Endothelial cell (in vitro differentiated cells): ENCODE results near the gene ITGAD. TPM values are rescaled to one million over a fixed set of nuclear protein-coding genes. Genes with fewer than 3 reads are reported as not detected.

Experiments used
- DNase-seq: peaks from one replicate; pipeline ENCODE4 v3.0.0; 2021; ENCODE audit warnings: low spot score
- H3K27ac Mint-ChIP-seq: one replicate; pipeline ENCODE4 v1.8.0; 2021; ENCODE audit warnings: mixed read lengths, inconsistent platforms; ENCODE audit not compliant: unreplicated experiment
- H3K27me3 Mint-ChIP-seq: one replicate; pipeline ENCODE4 v1.8.0; 2021; ENCODE audit warnings: mild to moderate bottlenecking, moderate library complexity, mixed read lengths, inconsistent platforms; ENCODE audit not compliant: unreplicated experiment
- H3K36me3 Mint-ChIP-seq: one replicate; pipeline ENCODE4 v1.8.0; 2021; ENCODE audit warnings: mild to moderate bottlenecking, low read depth, mixed read lengths, inconsistent platforms; ENCODE audit not compliant: unreplicated experiment
- H3K4me1 Mint-ChIP-seq: one replicate; pipeline ENCODE4 v1.8.0; 2021; ENCODE audit warnings: mild to moderate bottlenecking, mixed read lengths, inconsistent platforms; ENCODE audit not compliant: unreplicated experiment
- H3K4me3 Mint-ChIP-seq: one replicate; pipeline ENCODE4 v1.8.0; 2021; ENCODE audit warnings: mild to moderate bottlenecking, mixed read lengths, inconsistent platforms; ENCODE audit not compliant: unreplicated experiment
- H3K9me3 Mint-ChIP-seq: one replicate; pipeline ENCODE4 v1.8.0; 2021; ENCODE audit warnings: mixed read lengths, inconsistent platforms; ENCODE audit not compliant: unreplicated experiment
- CTCF ChIP-seq: fragments of 200-600 bp; sonication (generic); IDR thresholded peaks from one replicate; pipeline ENCODE4 v1.5.0; 2021; ENCODE audit warnings: antibody characterized with exemption; ENCODE audit not compliant: unreplicated experiment
- total RNA-seq: library from RNA; stranded (reverse); fragmentation: NEBNext Ultra II Directional; extraction: Animal tissue kit (Norgen Biotek cat#: 25700); gene quantifications from one replicate; pipeline ENCODE4 v1.2.1, GENCODE V29; 2021; ENCODE audit not compliant: unreplicated experiment

ITGAD gene
- total RNA-seq, 1 donor from 2014 or later, result not detected

- no peaks in the 10 kb centered on the region for H3K4me1 Mint-ChIP-seq
- TF ChIP-seq CTCF, result no peak
- peaks cover 7% of the 10 kb centered on the region for H3K27me3 Mint-ChIP-seq
- no peak for DNase-seq
- no peaks in the 10 kb centered on the region for H3K9me3 Mint-ChIP-seq
- H3K4me3 Mint-ChIP-seq, result no peak overlapping the region
- H3K36me3 Mint-ChIP-seq, result no peaks in the 10 kb centered on the region
- no peak overlapping the region for H3K27ac Mint-ChIP-seq
These were observed 9.6 kb downstream of the ITGAD start for GRCh38 chr16:31402687-31403086.

DNA sequence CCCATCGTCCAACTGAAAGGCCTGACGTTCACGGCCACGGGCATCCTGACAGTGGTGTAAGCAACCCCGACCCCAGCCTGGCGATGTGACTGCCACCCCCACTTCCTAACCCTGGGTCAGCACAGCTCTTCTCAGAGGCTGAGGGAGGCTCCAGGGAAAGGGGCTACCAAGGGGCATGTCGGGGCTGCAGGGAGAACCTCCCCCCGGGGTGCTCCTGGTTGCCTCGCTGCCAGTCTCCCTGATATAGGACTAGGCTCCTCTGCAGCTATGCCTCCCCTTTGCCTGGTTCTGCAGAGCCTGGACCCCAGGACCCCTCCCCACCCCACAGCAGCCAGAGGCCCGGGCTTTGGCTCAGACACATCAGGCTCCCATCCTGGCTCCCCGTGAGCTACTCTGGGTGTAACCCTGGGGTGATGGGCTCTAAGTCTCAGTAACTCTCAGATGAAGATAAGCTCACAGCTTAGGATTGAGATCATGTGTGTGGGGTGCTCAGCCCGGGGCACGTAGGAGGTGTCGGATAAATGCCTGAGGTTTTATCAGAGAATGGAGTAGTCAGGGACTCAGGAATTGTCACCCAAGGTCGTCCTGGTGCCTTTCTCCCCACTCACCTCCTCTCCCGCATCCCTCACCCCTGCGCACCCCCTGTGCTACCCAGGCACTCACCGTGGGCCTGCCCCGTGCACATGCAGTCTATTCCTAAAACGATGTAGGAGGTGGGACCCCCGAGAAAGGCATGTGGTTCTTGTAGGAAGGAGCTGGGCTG is 10.6 kb downstream of the ITGAD start:
- Mint-ChIP-seq H3K36me3 (no peaks in the 10 kb centered on the region), H3K27ac (no peak overlapping the region), H3K4me1 (no peaks in the 10 kb centered on the region), H3K4me3 (no peak overlapping the region), H3K9me3 (no peaks in the 10 kb centered on the region), H3K27me3 (peaks cover 7% of the 10 kb centered on the region)
- no peak for DNase-seq
- no peak for TF ChIP-seq CTCF

GRCh38 chr16:31404353-31405064 is 11.4 kb downstream of the ITGAD start:
- Mint-ChIP-seq H3K36me3 (no peaks in the 10 kb centered on the region), H3K9me3 (no peaks in the 10 kb centered on the region), H3K27ac (no peak overlapping the region), H3K27me3 (peaks cover 10% of the 10 kb centered on the region), H3K4me3 (no peak overlapping the region), H3K4me1 (no peaks in the 10 kb centered on the region)
- no peak for DNase-seq
- no peak for TF ChIP-seq CTCF

- TF ChIP-seq CTCF, result no peak
- no peaks in the 10 kb centered on the region for H3K9me3 Mint-ChIP-seq
- no peak overlapping the region for H3K4me3 Mint-ChIP-seq
- H3K27me3 Mint-ChIP-seq, result peaks cover 10% of the 10 kb centered on the region
- no peaks in the 10 kb centered on the region for H3K4me1 Mint-ChIP-seq
- H3K36me3 Mint-ChIP-seq, result no peaks in the 10 kb centered on the region
- DNase-seq, result no peak
- H3K27ac Mint-ChIP-seq, result no peak overlapping the region
These were observed 14.3 kb downstream of the ITGAD start for GRCh38 chr16:31407406-31407805.

DNA sequence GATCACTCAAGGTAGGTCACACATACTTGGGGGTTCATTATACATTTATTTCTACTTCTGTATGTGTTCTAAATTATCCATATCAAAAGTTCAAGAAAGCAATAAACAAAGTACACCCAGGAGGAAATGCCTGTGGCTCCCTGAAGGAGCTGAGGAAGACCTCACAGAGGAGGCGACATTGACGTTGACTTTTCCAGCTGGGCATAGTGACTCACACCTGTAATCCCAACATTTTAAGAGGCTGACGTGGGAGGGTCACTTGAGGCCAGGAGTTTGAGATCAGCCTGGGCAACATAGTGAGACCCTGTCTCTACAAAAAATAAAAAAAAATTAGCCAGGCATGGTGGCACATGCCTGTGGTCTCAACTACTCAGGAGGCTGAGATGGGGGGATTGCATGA is 16.3 kb downstream of the ITGAD start:
- no peak for TF ChIP-seq CTCF
- no peaks in the 10 kb centered on the region for H3K9me3 Mint-ChIP-seq
- H3K36me3 Mint-ChIP-seq, result no peaks in the 10 kb centered on the region
- H3K4me3 Mint-ChIP-seq, result no peak overlapping the region
- H3K27ac Mint-ChIP-seq, result peak overlapping the region; percentile 6
- H3K4me1 Mint-ChIP-seq, result no peaks in the 10 kb centered on the region
- DNase-seq, result no peak
- H3K27me3 Mint-ChIP-seq, result peaks cover 16% of the 10 kb centered on the region
